ENCODE measurements around the gene TMEM184B.

Gene TMEM184B

DNA sequence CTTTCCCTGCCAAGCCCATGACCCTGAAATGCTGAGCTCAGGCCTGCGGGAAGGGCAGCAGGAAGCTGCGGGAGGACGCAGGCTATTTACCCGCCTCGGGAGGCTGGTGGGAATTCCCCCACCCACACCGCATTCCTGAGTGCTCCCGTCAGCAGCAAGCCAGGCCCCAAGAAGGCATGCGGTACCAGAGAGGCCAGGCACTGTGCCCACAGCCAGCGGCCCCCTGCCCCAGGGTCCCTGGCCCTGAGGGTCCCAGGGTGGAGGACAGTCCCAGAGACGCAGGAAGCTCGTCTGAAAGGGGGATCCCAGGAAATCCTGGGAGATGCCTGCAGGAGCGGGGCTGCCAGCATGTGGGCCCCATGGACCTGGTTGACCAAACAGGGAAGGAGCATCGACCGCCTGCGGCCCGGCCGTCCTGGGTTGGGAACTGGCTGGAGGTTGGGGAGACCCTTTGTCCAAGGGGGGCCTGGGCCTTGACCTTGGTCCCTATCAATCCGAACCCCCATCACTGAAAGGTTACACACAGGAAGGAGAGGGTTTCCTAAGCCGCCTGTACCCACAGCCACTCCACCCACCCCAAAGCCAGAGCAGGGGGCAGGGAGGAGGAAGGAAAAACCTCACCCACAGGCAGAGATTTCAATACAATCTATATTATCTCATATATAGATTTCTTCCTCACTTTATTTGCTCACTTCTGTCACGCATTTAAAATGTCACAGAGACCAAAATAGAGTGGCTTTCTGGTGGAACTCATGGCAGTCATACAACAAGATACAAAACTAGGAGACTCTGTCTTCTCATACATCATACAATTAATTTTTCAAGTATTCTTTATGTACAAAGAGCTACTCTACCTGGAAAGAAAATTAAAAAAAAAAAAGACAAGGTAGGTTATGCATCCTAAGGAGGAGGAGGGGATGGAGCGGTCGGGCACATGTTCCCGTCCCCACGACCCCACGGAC lies 53.9 kb downstream of the TMEM184B start:
- DNase-seq (ENCODE audit: extremely low read depth, insufficient read length): peak; percentile 41
- H3K36me3 ChIP-seq (ENCODE audit: control insufficient read depth, insufficient read depth, low read length): 0 out of 2 replicates have a peak, but pooled peaks cover 1% of the 10 kb centered on the region
- no peaks in the 10 kb centered on the region for H3K27me3 ChIP-seq (replicated peaks; ENCODE audit: control insufficient read depth, insufficient read depth, low read length)
- TF ChIP-seq, protein P1, sequence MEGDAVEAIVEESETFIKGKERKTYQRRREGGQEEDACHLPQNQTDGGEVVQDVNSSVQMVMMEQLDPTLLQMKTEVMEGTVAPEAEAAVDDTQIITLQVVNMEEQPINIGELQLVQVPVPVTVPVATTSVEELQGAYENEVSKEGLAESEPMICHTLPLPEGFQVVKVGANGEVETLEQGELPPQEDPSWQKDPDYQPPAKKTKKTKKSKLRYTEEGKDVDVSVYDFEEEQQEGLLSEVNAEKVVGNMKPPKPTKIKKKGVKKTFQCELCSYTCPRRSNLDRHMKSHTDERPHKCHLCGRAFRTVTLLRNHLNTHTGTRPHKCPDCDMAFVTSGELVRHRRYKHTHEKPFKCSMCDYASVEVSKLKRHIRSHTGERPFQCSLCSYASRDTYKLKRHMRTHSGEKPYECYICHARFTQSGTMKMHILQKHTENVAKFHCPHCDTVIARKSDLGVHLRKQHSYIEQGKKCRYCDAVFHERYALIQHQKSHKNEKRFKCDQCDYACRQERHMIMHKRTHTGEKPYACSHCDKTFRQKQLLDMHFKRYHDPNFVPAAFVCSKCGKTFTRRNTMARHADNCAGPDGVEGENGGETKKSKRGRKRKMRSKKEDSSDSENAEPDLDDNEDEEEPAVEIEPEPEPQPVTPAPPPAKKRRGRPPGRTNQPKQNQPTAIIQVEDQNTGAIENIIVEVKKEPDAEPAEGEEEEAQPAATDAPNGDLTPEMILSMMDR (IDR thresholded peaks at IDR 0.05; ENCODE audit: insufficient read depth, low read length, poor library complexity, severe bottlenecking): no peak
- no peak overlapping the region for H3K4me3 ChIP-seq (replicated peaks; ENCODE audit: low read depth, low read length)

DNA sequence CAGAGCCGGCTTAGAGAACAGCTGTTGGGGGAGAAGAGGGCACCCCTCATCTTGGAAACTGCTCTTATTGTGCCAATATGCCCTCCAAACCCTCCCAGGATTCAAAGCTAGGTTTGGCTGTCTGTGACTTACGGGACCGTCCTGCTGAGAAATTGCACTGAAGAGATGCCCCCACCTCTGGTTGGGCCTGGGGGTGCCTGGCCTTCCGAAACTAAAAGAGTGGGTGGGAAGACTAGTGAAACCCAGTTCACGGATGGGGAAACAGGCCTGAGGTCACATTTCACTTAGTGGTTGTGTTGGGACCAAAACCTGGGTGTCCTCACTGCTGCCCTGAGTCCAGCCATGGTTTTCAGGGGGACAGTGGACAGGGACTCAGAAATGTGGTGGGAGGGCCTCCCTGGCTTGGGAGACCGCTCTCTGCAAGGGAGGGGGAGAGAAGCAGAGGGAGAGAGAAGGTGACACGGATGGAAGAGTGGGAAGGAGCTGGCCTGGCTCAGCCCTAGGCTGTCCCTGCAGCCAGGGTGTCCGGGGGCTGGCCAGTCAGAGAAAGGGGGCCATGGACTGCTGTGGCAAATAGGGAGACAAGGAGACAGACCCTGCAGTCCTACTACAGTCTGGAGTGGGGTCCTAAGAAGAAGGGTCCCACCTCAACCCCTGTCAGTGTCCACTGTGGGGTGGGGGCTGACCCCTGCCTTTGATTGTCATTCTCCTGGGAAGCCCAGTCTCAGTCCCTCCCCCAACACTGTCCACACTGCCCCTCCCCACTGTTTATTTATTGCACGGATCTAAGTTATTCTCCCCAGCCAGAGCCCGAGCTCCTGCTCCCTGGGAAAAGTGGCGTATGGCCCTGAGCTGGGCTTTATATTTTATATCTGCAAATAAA lies 57.4 kb downstream of the TMEM184B start:
- Histone ChIP-seq H3K27me3 (replicated peaks; ENCODE audit: control insufficient read depth, insufficient read depth, low read length) (no peaks in the 10 kb centered on the region), H3K4me3 (replicated peaks; ENCODE audit: low read depth, low read length) (no peak overlapping the region), H3K36me3 (ENCODE audit: control insufficient read depth, insufficient read depth, low read length) (no peaks in the 10 kb centered on the region; the same call in 1 of the 2 replicates)
- TF ChIP-seq, protein P1 (IDR thresholded peaks at IDR 0.05; ENCODE audit: insufficient read depth, low read length, poor library complexity, severe bottlenecking): no peak
- DNase-seq (ENCODE audit: extremely low read depth, insufficient read length): no peak

DNA sequence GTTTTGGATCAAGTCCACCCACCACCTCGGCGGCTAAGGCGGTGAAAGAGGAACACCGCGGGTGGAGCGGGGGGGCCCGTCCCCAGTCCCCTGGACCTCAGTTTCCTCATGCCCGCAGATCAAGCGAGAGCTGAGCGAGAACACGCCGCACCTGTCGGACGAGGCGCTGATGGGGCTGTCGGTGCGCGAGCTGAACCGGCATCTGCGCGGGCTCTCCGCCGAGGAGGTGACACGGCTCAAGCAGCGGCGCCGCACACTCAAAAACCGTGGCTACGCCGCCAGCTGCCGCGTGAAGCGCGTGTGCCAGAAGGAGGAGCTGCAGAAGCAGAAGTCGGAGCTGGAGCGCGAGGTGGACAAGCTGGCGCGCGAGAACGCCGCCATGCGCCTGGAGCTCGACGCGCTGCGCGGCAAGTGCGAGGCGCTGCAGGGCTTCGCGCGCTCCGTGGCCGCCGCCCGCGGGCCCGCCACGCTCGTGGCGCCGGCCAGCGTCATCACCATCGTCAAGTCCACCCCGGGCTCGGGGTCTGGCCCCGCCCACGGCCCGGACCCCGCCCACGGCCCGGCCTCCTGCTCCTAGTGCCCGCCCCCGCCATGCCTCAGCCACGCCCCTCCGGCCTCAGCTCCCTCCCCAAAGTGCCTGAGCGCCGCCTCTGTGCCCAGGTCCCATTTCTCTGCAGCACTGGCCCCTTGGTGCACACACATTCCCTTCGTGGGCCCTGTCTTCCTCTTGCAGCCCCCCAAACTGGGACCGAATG lies 58.3 kb downstream of the TMEM184B start:
- H3K36me3 ChIP-seq (ENCODE audit: control insufficient read depth, insufficient read depth, low read length): no peaks in the 10 kb centered on the region; the same call in 1 of the 2 replicates
- H3K27me3 ChIP-seq (replicated peaks; ENCODE audit: control insufficient read depth, insufficient read depth, low read length): no peaks in the 10 kb centered on the region
- peak; percentile 83 for DNase-seq (ENCODE audit: extremely low read depth, insufficient read length)
- TF ChIP-seq, protein P1 (IDR thresholded peaks at IDR 0.05; ENCODE audit: insufficient read depth, low read length, poor library complexity, severe bottlenecking): peak; percentile 20
- H3K4me3 ChIP-seq (replicated peaks; ENCODE audit: low read depth, low read length): peak overlapping the region; percentile 50

DNA sequence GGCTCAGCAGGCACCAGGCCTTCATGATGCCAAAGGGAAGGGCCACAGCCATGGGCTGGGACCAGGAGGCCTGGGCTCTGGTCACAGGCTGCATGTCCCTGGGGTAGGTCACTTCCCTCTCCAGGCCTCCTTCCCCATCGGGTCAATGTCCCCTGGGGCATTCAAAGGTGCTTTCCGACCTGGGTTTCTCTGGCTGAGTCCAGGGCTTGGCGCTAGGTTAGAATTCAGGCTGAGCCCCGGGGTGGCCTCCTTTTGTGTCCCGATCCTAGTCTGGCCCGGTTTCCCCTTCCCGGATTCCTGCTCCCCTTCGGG lies 58.9 kb downstream of the TMEM184B start:
- TF ChIP-seq, protein P1 (IDR thresholded peaks at IDR 0.05; ENCODE audit: insufficient read depth, low read length, poor library complexity, severe bottlenecking): no peak
- no peak for DNase-seq (ENCODE audit: extremely low read depth, insufficient read length)
- Histone ChIP-seq H3K36me3 (ENCODE audit: control insufficient read depth, insufficient read depth, low read length) (no peaks in the 10 kb centered on the region; the same call in 1 of the 2 replicates), H3K4me3 (replicated peaks; ENCODE audit: low read depth, low read length) (peak overlapping the region; percentile 50), H3K27me3 (replicated peaks; ENCODE audit: control insufficient read depth, insufficient read depth, low read length) (no peaks in the 10 kb centered on the region)

DNA sequence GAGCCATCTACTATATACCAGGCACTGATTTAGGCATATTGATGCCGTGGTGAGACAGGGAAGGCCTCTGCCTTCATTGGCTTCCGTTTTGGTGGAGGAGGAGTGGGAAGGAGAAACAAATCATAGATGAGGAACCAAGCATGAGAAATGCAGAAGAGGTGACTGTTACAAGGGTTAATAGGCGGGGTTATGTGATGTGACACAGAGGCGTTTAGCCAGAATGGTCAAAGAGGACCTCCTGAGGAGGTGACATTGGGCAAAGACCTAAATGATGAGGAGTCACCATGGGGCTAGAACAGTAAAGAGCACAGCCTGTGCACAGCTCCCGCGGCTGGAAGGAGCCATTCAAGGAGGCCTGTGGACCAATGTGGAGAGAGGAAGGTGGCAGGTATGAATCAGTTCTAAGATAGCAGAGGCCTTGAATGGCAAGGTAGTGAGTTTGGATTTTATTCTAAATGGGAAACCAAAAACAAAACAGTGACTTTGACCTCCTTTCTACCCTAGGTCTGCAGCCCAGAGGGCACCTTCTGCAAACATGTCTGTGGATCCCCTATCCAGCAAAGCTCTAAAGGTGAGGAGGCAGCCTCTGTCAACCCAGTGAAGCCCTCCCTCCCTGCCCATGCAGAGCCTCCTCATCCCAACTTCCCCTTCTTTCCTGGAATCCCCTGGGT lies 59.4 kb downstream of the TMEM184B start:
- Histone ChIP-seq H3K36me3 (ENCODE audit: control insufficient read depth, insufficient read depth, low read length) (no peaks in the 10 kb centered on the region; the same call in 1 of the 2 replicates), H3K27me3 (replicated peaks; ENCODE audit: control insufficient read depth, insufficient read depth, low read length) (no peaks in the 10 kb centered on the region), H3K4me3 (replicated peaks; ENCODE audit: low read depth, low read length) (peak overlapping the region; percentile 50)
- TF ChIP-seq, protein P1 (IDR thresholded peaks at IDR 0.05; ENCODE audit: insufficient read depth, low read length, poor library complexity, severe bottlenecking): no peak
- DNase-seq (ENCODE audit: extremely low read depth, insufficient read length): no peak

All from GM06990 (cell line).